ENCODE results near the gene FOXD3.

- no peak for TF ChIP-seq EZH2 (optimal IDR thresholded peaks at IDR 0.05; ENCODE audit: low read depth, low read length)
- TF ChIP-seq CTCF (IDR thresholded peaks at IDR 0.05; ENCODE audit: low read length), result no peak
- no peak for TF ChIP-seq EZH2phosphoT487 (IDR thresholded peaks at IDR 0.05; ENCODE audit: low read length)
Measured at GRCh38 chr1:63274371-63274770, 48.0 kb upstream of the FOXD3 start.

Measured in MM.1S (cell line).